ENCODE results near the gene KCNQ1.

The KCNQ1 gene

GRCh38 chr11:2443881-2444820 lies 657 bp upstream of the KCNQ1 start, which contains the start of gene TRPM5:
TRPM5 (minus strand) TSS chr11:2444514; CDS start chr11:2423036, 21,478 bp downstream.
- H3K27ac ChIP-seq (ENCODE audit: low read depth, low read length) = no peak within 1 kb of the TSS
- H3K4me3 ChIP-seq (ENCODE audit: low read length) = peak within 1 kb of the TSS; percentile 53
- H3K27me3 ChIP-seq (ENCODE audit: control insufficient read depth, insufficient read depth, low read length) = peaks cover 6% of the 10 kb centered on the region
- no peak within 1 kb of the TSS for H3K9ac ChIP-seq (ENCODE audit: low read length)
- no peaks in the 10 kb centered on the region for H3K36me3 ChIP-seq (ENCODE audit: control insufficient read depth, insufficient read depth, low read length)
- no peaks in the 10 kb centered on the region for H3K4me1 ChIP-seq (ENCODE audit: control insufficient read depth, insufficient read depth, low read length)

DNA sequence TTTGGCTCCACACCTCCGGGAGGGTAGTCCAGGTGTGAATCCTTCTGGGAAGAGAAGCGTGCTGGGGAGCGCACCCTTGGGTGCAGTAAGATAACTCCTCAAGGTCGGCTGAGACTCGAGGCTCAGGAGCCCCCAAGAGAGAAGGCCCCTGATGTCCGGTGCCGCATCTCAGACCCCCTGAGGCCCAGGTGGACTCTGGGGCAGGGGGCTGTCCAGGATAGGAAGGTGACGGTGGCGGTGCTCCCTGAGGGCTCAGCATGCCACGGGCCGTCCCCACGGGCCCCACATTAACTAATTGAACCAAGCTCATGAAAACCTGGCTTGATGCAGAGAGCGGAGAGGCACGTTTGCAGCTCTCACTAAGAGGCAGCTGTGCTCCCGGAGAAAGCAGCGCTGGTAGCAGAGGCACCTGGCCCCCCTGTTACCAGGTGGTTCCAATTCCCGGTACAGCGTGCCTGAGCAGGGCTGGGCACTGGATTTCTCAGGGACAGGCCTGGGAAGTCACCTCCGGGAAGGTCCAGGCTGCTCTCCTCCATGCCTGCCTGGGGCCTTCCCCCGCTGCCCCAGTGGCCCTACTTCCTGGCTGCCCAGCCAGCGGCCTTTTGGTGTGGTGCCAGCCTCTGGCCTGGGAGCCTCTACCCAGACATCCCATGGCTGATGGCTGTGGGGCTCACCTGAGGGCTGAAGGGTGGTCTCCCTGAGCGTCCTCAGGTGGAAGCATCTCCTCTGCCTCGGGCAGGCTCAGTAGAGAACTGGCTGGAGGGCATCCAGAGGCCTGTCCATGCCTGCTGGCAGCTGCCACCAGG lies 1.1 kb downstream of the KCNQ1 start:
- Histone ChIP-seq H3K27me3 (ENCODE audit: control insufficient read depth, insufficient read depth, low read length) (peaks cover 6% of the 10 kb centered on the region), H3K36me3 (ENCODE audit: control insufficient read depth, insufficient read depth, low read length) (no peaks in the 10 kb centered on the region), H3K4me3 (ENCODE audit: low read length) (peak overlapping the region; percentile 53), H3K4me1 (ENCODE audit: control insufficient read depth, insufficient read depth, low read length) (no peaks in the 10 kb centered on the region), H3K27ac (ENCODE audit: low read depth, low read length) (no peak overlapping the region), H3K9ac (ENCODE audit: low read length) (no peak overlapping the region)

DNA sequence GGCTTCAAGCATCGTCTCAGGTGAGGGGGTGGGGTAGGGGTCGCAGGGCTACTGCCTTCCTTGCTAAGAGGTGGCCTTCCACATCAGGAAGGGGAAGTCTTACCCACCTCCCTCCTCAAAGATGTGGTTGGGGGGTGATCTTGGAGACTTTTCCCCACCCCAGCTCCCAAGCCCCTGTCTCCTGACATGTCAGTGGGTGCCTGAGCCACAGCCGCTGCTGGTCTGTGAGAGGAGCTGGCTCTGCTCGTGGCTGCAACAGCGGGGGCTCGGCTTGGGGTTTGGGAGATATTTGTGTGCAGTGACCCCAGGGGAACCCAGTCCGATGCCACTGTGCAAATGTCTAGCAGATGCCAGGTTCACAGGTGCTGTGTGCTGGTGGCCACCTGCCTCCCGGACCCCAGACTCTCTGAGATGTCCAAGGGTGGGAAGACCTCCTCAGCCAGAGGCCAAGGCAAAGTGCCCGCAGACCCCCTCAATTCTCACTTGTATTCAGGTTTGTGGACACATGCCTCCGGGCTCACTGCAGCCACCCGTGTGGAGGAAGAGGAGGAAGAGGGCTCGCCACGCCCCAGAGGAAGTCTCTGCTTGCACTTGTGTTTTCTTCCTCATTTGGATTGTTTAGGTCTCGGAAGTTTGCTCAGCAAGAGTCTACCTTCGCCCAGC lies 1.9 kb downstream of the KCNQ1 start:
- Histone ChIP-seq H3K9ac (ENCODE audit: low read length) (no peak overlapping the region), H3K36me3 (ENCODE audit: control insufficient read depth, insufficient read depth, low read length) (no peaks in the 10 kb centered on the region), H3K27me3 (ENCODE audit: control insufficient read depth, insufficient read depth, low read length) (peaks cover 6% of the 10 kb centered on the region), H3K27ac (ENCODE audit: low read depth, low read length) (no peak overlapping the region), H3K4me3 (ENCODE audit: low read length) (peak overlapping the region; percentile 16), H3K4me1 (ENCODE audit: control insufficient read depth, insufficient read depth, low read length) (no peaks in the 10 kb centered on the region)

DNA sequence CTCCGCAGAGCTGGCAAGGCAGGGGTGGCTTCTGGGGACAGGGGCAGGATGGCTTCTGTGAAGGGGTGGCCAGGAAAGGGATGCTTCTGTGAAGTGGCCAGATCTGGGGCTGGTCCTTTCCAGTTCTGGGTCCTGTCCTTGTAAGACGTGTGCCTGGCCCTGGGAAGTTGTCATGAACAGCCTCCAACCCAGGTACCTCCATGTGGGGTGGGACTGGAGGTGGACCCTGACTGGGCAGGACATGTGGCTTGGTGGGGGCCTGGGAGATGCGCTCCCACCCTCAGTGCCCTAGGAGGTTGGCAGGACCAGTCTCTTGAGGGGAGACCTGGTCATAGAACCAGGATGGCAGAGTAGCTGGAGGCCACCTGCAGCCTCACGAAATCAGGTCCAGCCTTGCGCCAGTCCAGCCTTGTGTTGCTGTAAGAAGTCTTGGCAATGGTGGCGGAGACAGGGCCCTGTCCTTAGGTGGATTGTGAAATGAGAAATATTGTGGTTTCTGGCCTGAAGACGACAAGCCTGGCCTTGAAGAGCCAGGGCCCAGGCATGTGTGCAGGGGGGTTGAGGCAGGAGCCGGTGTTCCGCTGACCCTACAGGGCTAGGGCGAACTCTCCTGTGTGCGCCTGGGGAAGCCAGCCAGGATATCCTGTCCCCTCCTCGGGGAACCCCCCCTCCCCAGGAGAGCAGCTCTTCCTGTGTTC lies 2.6 kb downstream of the KCNQ1 start:
- H3K9ac ChIP-seq (ENCODE audit: low read length) = no peak overlapping the region
- H3K36me3 ChIP-seq (ENCODE audit: control insufficient read depth, insufficient read depth, low read length) = no peaks in the 10 kb centered on the region
- no peaks in the 10 kb centered on the region for H3K4me1 ChIP-seq (ENCODE audit: control insufficient read depth, insufficient read depth, low read length)
- H3K27ac ChIP-seq (ENCODE audit: low read depth, low read length) = no peak overlapping the region
- peaks cover 6% of the 10 kb centered on the region for H3K27me3 ChIP-seq (ENCODE audit: control insufficient read depth, insufficient read depth, low read length)
- H3K4me3 ChIP-seq (ENCODE audit: low read length) = peak overlapping the region; percentile 16

GRCh38 chr11:2447951-2448650 lies 3.3 kb downstream of the KCNQ1 start:
- H3K27me3 ChIP-seq (ENCODE audit: control insufficient read depth, insufficient read depth, low read length) = peaks cover 6% of the 10 kb centered on the region
- H3K4me3 ChIP-seq (ENCODE audit: low read length) = no peak overlapping the region
- H3K9ac ChIP-seq (ENCODE audit: low read length) = no peak overlapping the region

GRCh38 chr11:2448661-2449547 lies 4.1 kb downstream of the KCNQ1 start:
- Histone ChIP-seq H3K27me3 (ENCODE audit: control insufficient read depth, insufficient read depth, low read length) (peaks cover 3% of the 10 kb centered on the region), H3K27ac (ENCODE audit: low read depth, low read length) (no peak overlapping the region), H3K36me3 (ENCODE audit: control insufficient read depth, insufficient read depth, low read length) (no peaks in the 10 kb centered on the region), H3K4me1 (ENCODE audit: control insufficient read depth, insufficient read depth, low read length) (no peaks in the 10 kb centered on the region), H3K4me3 (ENCODE audit: low read length) (no peak overlapping the region), H3K9ac (ENCODE audit: low read length) (no peak overlapping the region)

More at GRCh38 chr11:2447951-2448650, 3.3 kb downstream of the KCNQ1 start:
- no peaks in the 10 kb centered on the region for H3K4me1 ChIP-seq (ENCODE audit: control insufficient read depth, insufficient read depth, low read length)
- H3K27ac ChIP-seq (ENCODE audit: low read depth, low read length) = no peak overlapping the region
- H3K36me3 ChIP-seq (ENCODE audit: control insufficient read depth, insufficient read depth, low read length) = no peaks in the 10 kb centered on the region

DNA sequence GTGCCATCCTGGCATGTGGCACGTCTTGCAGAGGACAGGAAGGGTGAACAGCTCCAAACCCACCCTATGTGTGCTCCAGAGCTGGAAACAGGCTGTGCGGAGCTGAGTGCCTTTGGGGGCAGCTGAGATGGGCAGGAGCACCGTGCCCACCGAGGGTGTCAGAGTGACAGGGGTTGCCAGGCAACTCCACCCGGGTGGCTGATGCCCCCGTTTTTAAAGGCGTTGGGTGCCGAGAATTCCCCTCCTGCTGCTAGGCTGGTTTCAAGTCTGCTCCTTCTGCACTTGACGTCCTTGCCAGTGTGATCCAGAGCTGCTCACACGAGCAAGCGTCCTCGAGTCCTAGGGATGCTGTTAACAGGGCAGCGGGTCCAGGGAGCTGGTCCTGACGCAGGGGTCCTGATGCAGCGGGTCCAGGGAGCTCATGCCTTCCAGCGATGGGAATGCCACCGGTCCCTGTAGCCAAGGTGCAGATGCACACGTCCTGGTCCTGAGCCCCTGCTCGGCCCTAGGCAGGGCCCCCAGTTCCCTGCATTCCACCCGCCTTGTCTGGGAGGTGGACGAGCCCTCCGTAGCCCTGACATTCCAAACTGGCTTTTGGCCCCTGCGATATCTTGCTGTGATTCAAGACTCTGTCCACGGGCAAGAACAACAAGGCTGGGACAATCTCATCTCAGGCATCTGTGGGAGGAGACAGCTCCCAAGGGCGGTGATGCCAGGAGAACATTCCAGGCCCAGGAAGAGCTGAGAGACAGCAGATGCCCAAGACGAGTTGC lies 4.9 kb downstream of the KCNQ1 start:
- Histone ChIP-seq H3K36me3 (ENCODE audit: control insufficient read depth, insufficient read depth, low read length) (no peaks in the 10 kb centered on the region), H3K27ac (ENCODE audit: low read depth, low read length) (no peak overlapping the region), H3K9ac (ENCODE audit: low read length) (no peak overlapping the region), H3K4me1 (ENCODE audit: control insufficient read depth, insufficient read depth, low read length) (no peaks in the 10 kb centered on the region), H3K27me3 (ENCODE audit: control insufficient read depth, insufficient read depth, low read length) (peaks cover 3% of the 10 kb centered on the region), H3K4me3 (ENCODE audit: low read length) (no peak overlapping the region)

- H3K4me3 ChIP-seq (ENCODE audit: low read length) = no peak overlapping the region
- no peak overlapping the region for H3K9ac ChIP-seq (ENCODE audit: low read length)
- H3K36me3 ChIP-seq (ENCODE audit: control insufficient read depth, insufficient read depth, low read length) = no peaks in the 10 kb centered on the region
- no peaks in the 10 kb centered on the region for H3K4me1 ChIP-seq (ENCODE audit: control insufficient read depth, insufficient read depth, low read length)
- H3K27ac ChIP-seq (ENCODE audit: low read depth, low read length) = no peak overlapping the region
- H3K27me3 ChIP-seq (ENCODE audit: control insufficient read depth, insufficient read depth, low read length) = peaks cover 3% of the 10 kb centered on the region
These were observed 5.7 kb downstream of the KCNQ1 start for GRCh38 chr11:2450321-2451041.

DNA sequence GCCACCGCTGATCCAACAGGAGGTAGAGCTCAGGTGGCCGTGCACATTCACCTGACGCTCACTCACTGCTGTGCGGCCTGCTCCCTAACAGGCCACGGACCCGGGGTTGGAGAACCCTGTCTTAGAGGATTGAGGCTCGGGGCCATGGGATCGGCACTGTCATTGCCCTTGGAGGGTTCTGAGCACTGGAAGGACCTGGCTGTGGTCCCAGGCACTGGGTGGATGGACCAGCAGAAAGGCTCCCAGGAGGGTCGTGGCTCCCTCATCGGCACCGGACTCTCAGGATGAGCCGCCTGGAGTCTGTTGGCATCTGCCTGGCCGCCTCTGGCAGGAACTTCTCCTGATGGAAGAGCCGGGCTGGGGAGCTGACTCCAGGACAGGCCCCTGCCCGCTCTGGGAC lies 6.5 kb downstream of the KCNQ1 start:
- H3K4me3 ChIP-seq (ENCODE audit: low read length) = no peak overlapping the region
- no peaks in the 10 kb centered on the region for H3K36me3 ChIP-seq (ENCODE audit: control insufficient read depth, insufficient read depth, low read length)
- H3K9ac ChIP-seq (ENCODE audit: low read length) = no peak overlapping the region
- no peaks in the 10 kb centered on the region for H3K4me1 ChIP-seq (ENCODE audit: control insufficient read depth, insufficient read depth, low read length)
- no peak overlapping the region for H3K27ac ChIP-seq (ENCODE audit: low read depth, low read length)
- peaks cover 3% of the 10 kb centered on the region for H3K27me3 ChIP-seq (ENCODE audit: control insufficient read depth, insufficient read depth, low read length)

GRCh38 chr11:2451916-2452315 lies 7.1 kb downstream of the KCNQ1 start:
- H3K4me3 ChIP-seq (ENCODE audit: low read length) = no peak overlapping the region
- H3K36me3 ChIP-seq (ENCODE audit: control insufficient read depth, insufficient read depth, low read length) = no peaks in the 10 kb centered on the region
- H3K4me1 ChIP-seq (ENCODE audit: control insufficient read depth, insufficient read depth, low read length) = no peaks in the 10 kb centered on the region
- peaks cover 3% of the 10 kb centered on the region for H3K27me3 ChIP-seq (ENCODE audit: control insufficient read depth, insufficient read depth, low read length)
- no peak overlapping the region for H3K9ac ChIP-seq (ENCODE audit: low read length)
- H3K27ac ChIP-seq (ENCODE audit: low read depth, low read length) = no peak overlapping the region
